A549 (cell line): ENCODE measurements around the gene GRID1. TPM values are rescaled to one million over a fixed set of nuclear protein-coding genes. Genes with fewer than 3 reads are reported as not detected.

Source experiments
- ATAC-seq, 2 experiments: fragments of 200-7000 bp in 1 of 2; fragments of >200 bp in 1 of 2; cut with Nextera tagmentation in 1 of 2; cut with Tn5 transposase in 1 of 2; 3 replicates each; pipeline versions ENCODE4 v1.8.0 to v1.9.1; 2018 to 2020; ENCODE audit warnings: mild to moderate bottlenecking in 1 of 2, moderate library complexity in 1 of 2
- CTCF ChIA-PET: fragments of 300-600 bp; sonication (Branson Sonifier 250); formaldehyde crosslinking; extraction: SDS; loops from one replicate; lab custom pipeline; 2021; ENCODE audit warnings: antibody characterized with exemption, inconsistent platforms; lab: Yijun Ruan, JAX
- POLR2A ChIA-PET: fragments of 350-600 bp; formaldehyde crosslinking; extraction: SDS; loops from one replicate; lab custom pipeline; 2021; ENCODE audit warnings: antibody characterized with exemption, inconsistent platforms; lab: Yijun Ruan, JAX
- DNase-seq, 2 experiments: peaks; one replicate each; pipeline versions ENCODE4 v3.0.0 to v3.0.0-alpha.2; 2011 to 2016; ENCODE audit warnings: low read depth in 1 of 2, low spot score in 1 of 2
- FAIRE-seq: peaks from 2 replicates; lab custom pipeline; 2011; peaks lifted over from hg19 to GRCh38; lab: Jason Lieb, UNC
- H3K27ac ChIP-seq, 2 experiments: fragments of >200 bp; sonication (Bioruptor Twin); formaldehyde crosslinking; 3 replicates each; pipeline ENCODE4 v1.5.1; 2016 to 2017
- H3K4me1 ChIP-seq: fragments of >200 bp; sonication (Bioruptor Twin); formaldehyde crosslinking; 3 replicates; pipeline ENCODE4 v1.6.1; 2016
- H3K4me2 ChIP-seq: fragments of >200 bp; sonication (Bioruptor Twin); formaldehyde crosslinking; 3 replicates; pipeline ENCODE4 v1.6.1; 2016
- H3K4me3 ChIP-seq: fragments of >200 bp; sonication (Bioruptor Twin); formaldehyde crosslinking; 3 replicates; pipeline ENCODE4 v1.5.1; 2016
- H3K9me3 ChIP-seq: fragments of >200 bp; sonication (Bioruptor Twin); formaldehyde crosslinking; 3 replicates; pipeline ENCODE4 v1.6.1; 2016
- BHLHE40 ChIP-seq: IDR thresholded peaks from 2 replicates; pipeline ENCODE4 v1.6.1; 2012; ENCODE audit warnings: low read depth, low read length, inconsistent platforms
- CBX2 ChIP-seq: fragments of 200-600 bp; sonication (generic); IDR thresholded peaks from 2 replicates; pipeline ENCODE4 v1.6.1; 2016; ENCODE audit warnings: low read depth, mild to moderate bottlenecking, borderline replicate concordance
- CBX8 ChIP-seq: fragments of 200-600 bp; sonication (generic); IDR thresholded peaks from 2 replicates; pipeline ENCODE4 v1.6.1; 2016
- CEBPB ChIP-seq, 2 experiments: fragments of >200 bp in 1 of 2; sonication (Bioruptor Twin) in 1 of 2; formaldehyde crosslinking in 1 of 2; IDR thresholded peaks; 2 replicates each; pipeline ENCODE4 v1.6.1; 2012 to 2016
- CHD2 ChIP-seq: fragments of 150-350 bp; IDR thresholded peaks from 2 replicates; pipeline ENCODE4 v1.6.1; 2014; ENCODE audit warnings: low read length; ENCODE audit not compliant: partially characterized antibody
- CTCF ChIP-seq: fragments of >200 bp; sonication (Bioruptor Twin); formaldehyde crosslinking; IDR thresholded peaks from 3 replicates; pipeline ENCODE4 v1.5.1; 2016
- EHF ChIP-seq: fragments of 250-450 bp; sonication (Bioruptor Pico); IDR thresholded peaks from 2 replicates; pipeline ENCODE4 v1.5.0; 2020; ENCODE audit warnings: mild to moderate bottlenecking
- EHMT2 ChIP-seq: fragments of 200-600 bp; sonication (generic); IDR thresholded peaks from 2 replicates; pipeline ENCODE4 v1.6.1; 2016; ENCODE audit warnings: antibody characterized with exemption, low read depth, mild to moderate bottlenecking, moderate library complexity
- ELK1 ChIP-seq: fragments of 150-350 bp; IDR thresholded peaks from 2 replicates; pipeline ENCODE4 v1.6.1; 2014; ENCODE audit warnings: low read depth, mild to moderate bottlenecking, low read length
- FOSB ChIP-seq: fragments of 250-450 bp; sonication (Bioruptor Pico); IDR thresholded peaks from 2 replicates; pipeline ENCODE4 v1.5.0; 2020; ENCODE audit warnings: mild to moderate bottlenecking, moderate library complexity
- FOXS1 ChIP-seq: fragments of 250-450 bp; sonication (Bioruptor Pico); IDR thresholded peaks from 2 replicates; pipeline ENCODE4 v1.5.0; 2020; ENCODE audit warnings: mild to moderate bottlenecking, moderate library complexity
- HEYL ChIP-seq: fragments of 250-450 bp; sonication (Bioruptor Pico); IDR thresholded peaks from 2 replicates; pipeline ENCODE4 v1.8.0; 2021; ENCODE audit warnings: mild to moderate bottlenecking, moderate library complexity
- HMGXB4 ChIP-seq: fragments of 250-450 bp; sonication (Bioruptor Pico); IDR thresholded peaks from 2 replicates; pipeline ENCODE4 v1.5.0; 2021; ENCODE audit warnings: mild to moderate bottlenecking, moderate library complexity, borderline replicate concordance
- JUNB ChIP-seq: fragments of >200 bp; sonication (Bioruptor Twin); formaldehyde crosslinking; IDR thresholded peaks from 2 replicates; pipeline ENCODE4 v1.6.1; 2016
- MAZ ChIP-seq: fragments of 150-350 bp; IDR thresholded peaks from 2 replicates; pipeline ENCODE4 v1.6.1; 2014; ENCODE audit warnings: antibody characterized with exemption, low read depth, low read length, borderline replicate concordance
- MYC ChIP-seq: IDR thresholded peaks from 2 replicates; pipeline ENCODE4 v1.6.1; 2012; ENCODE audit warnings: mild to moderate bottlenecking, inconsistent platforms, low read length, improper control_type of control experiment, borderline replicate concordance
- NPAS2 ChIP-seq: fragments of 250-450 bp; sonication (Bioruptor Pico); IDR thresholded peaks from 2 replicates; pipeline ENCODE4 v1.8.0; 2022; ENCODE audit warnings: mild to moderate bottlenecking, moderate library complexity, borderline replicate concordance
- POLR2AphosphoS2 ChIP-seq: conservative IDR thresholded peaks from 2 replicates; pipeline ENCODE4 v1.6.1; 2012; ENCODE audit warnings: low read length, improper control_type of control experiment, inconsistent platforms
- RARB ChIP-seq: fragments of 250-450 bp; sonication (Bioruptor Pico); IDR thresholded peaks from 2 replicates; pipeline ENCODE4 v1.8.0; 2021; ENCODE audit warnings: mild to moderate bottlenecking, moderate library complexity
- RNF2 ChIP-seq: fragments of 200-600 bp; sonication (generic); IDR thresholded peaks from 2 replicates; pipeline ENCODE4 v1.6.1; 2016; ENCODE audit warnings: low read depth, mild to moderate bottlenecking, antibody characterized with exemption, moderate library complexity, borderline replicate concordance
- TP53 ChIP-seq: fragments of 250-450 bp; sonication (Bioruptor Pico); IDR thresholded peaks from 2 replicates; pipeline ENCODE4 v1.5.0; 2021; ENCODE audit warnings: mild to moderate bottlenecking, moderate library complexity
- ZNF302 ChIP-seq: fragments of 250-450 bp; sonication (Bioruptor Pico); IDR thresholded peaks from 2 replicates; pipeline ENCODE4 v1.9.0; 2021; ENCODE audit warnings: inconsistent platforms, mild to moderate bottlenecking, moderate library complexity
- WGBS: methylation state at CpG from one replicate; pipeline ENCODE4 v1.1.6; 2017; ENCODE audit errors: missing lambda C conversion rate; 5-methylcytosine and 5-hydroxymethylcytosine counted together
- polyA plus RNA-seq, 4 experiments: library from polyadenylated mRNA; depleted of rRNA in 3 of 4; stranded (reverse); fragments of >200 nt; fragmentation: RNase III in 1 of 4; extraction: RNeasy Plus Mini Kit Qiagen cat#74134 plus additional on column Dnase treatment in 1 of 4; gene quantifications; 2 replicates in 3 of 4; 3 replicates in 1 of 4; pipeline ENCODE4 v1.2.3, GENCODE V29; 2011 to 2017

Gene GRID1
- polyA plus RNA-seq, 2 of the 4 experiments (the other 2 are of a cell fraction) = 0.14 to 0.30 TPM

GRCh38 chr10:86233131-86233530 lies 133.5 kb downstream of the GRID1 start:
- TF ChIP-seq BHLHE40 = no peak
- TF ChIP-seq TP53 (CRISPR knock-in tag) = no peak
- TF ChIP-seq JUNB = no peak
- TF ChIP-seq ZNF302 (CRISPR knock-in tag) = no peak
- TF ChIP-seq CBX8 = no peak
- no peak for TF ChIP-seq FOSB (CRISPR knock-in tag)
- no peak for TF ChIP-seq MYC
- no peak for TF ChIP-seq CEBPB (IDR thresholded peaks at IDR 0.05)
- TF ChIP-seq, all 56 proteins: peak for 0
- Histone ChIP-seq H3K4me2 (no peak overlapping the region), H3K9me3 (no peaks in the 10 kb centered on the region), H3K4me1 (no peaks in the 10 kb centered on the region), H3K27ac (no peak overlapping the region), H3K4me3 (no peak overlapping the region)
- WGBS = 85% methylated on average over 7 of the region's 7 CpGs
- DNase-seq (no peak), ATAC-seq (no peak), FAIRE-seq (no peak)
- ChIA-PET POLR2A (no interaction called here), CTCF (no interaction called here)

GRCh38 chr10:86232644-86233043 lies 134.0 kb downstream of the GRID1 start:
- Histone ChIP-seq H3K4me1 (no peaks in the 10 kb centered on the region), H3K4me3 (no peak overlapping the region), H3K27ac (no peak overlapping the region), H3K9me3 (no peaks in the 10 kb centered on the region), H3K4me2 (no peak overlapping the region)
- 0% methylated on average over 1 of the region's 1 CpG for WGBS
- ChIA-PET POLR2A (no interaction called here), CTCF (no interaction called here)
- FAIRE-seq (no peak), ATAC-seq (no peak), DNase-seq (no peak)
- TF ChIP-seq MAZ (no peak), ELK1 (no peak), RNF2 (no peak), CHD2 (no peak), NPAS2 (CRISPR knock-in tag) (no peak), EHF (CRISPR knock-in tag) (no peak), EHMT2 (no peak)

GRCh38 chr10:86231796-86232560 lies 134.6 kb downstream of the GRID1 start:
- FAIRE-seq (no peak), ATAC-seq (no peak), DNase-seq (no peak)
- Histone ChIP-seq H3K4me3 (no peak overlapping the region), H3K4me2 (no peak overlapping the region), H3K4me1 (no peaks in the 10 kb centered on the region), H3K27ac (no peak overlapping the region), H3K9me3 (no peaks in the 10 kb centered on the region)
- WGBS = 52% methylated on average over 11 of the region's 11 CpGs
- POLR2A ChIA-PET = no interaction called here
- TF ChIP-seq CBX2 (no peak), FOXS1 (CRISPR knock-in tag) (no peak), CBX8 (no peak), BHLHE40 (no peak), RARB (CRISPR knock-in tag) (no peak), HEYL (CRISPR knock-in tag) (no peak), POLR2AphosphoS2 (no peak), CTCF (no peak), HMGXB4 (CRISPR knock-in tag) (no peak)
- CTCF ChIA-PET = no interaction called here
